SK-N-SH (cell line): ENCODE measurements around the gene PHF3.

Source experiments
- POLR2AphosphoS5 ChIP-seq: IDR thresholded peaks from 2 replicates; pipeline ENCODE4 v1.6.1; 2012; ENCODE audit warnings: low read depth, low read length
- RAD21 ChIP-seq: IDR thresholded peaks from 2 replicates; pipeline ENCODE4 v1.6.1; 2012; ENCODE audit warnings: mild to moderate bottlenecking, low read length
- TAF1 ChIP-seq: IDR thresholded peaks from 2 replicates; pipeline ENCODE4 v1.6.1; 2012; ENCODE audit warnings: low read depth, mild to moderate bottlenecking, low read length, moderate library complexity, borderline replicate concordance
- TF ChIP-seq, protein P1 (sequence below): fragments of 200-600 bp; sonication (generic); IDR thresholded peaks from 2 replicates; pipeline ENCODE4 v1.6.1; 2017; ENCODE audit warnings: antibody characterized with exemption, mild to moderate bottlenecking, moderate library complexity
- TF ChIP-seq, protein P2 (sequence below): IDR thresholded peaks from 2 replicates; pipeline ENCODE4 v1.6.1; 2012; ENCODE audit warnings: mild to moderate bottlenecking, low read depth, low read length, moderate library complexity

DNA sequence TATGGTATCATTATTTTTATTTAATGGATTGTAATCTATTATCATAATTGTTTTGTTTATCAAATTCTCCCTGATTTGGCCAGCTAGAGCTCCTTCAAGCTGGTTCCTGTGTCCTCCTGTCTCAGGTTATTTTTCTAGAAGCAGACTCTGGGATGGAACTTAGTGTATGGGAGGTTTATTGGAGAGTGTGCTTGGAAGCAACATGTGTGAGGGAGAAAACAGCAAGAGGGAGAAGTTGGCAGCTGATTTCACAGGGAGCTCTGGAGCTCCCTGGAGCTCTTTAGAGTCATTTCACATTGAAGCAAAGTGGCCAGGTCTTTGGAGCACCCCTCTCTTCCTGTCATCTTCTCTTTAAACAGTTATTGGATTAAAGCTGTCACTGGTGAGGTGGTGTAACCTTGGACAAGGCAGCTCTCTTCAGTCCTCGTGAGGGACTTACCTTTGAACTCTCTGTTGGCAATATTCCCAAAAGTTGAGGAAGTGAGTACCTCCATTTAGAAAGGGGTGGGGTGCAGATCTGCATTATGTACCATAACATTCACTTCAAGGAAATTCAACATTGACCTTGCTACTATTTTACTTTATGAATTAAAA lies 103.6 kb downstream of the PHF3 start:
- no peak for TF ChIP-seq RAD21
- no peak for TF ChIP-seq POLR2AphosphoS5
- TF ChIP-seq TAF1, result no peak
- TF ChIP-seq, protein P1, sequence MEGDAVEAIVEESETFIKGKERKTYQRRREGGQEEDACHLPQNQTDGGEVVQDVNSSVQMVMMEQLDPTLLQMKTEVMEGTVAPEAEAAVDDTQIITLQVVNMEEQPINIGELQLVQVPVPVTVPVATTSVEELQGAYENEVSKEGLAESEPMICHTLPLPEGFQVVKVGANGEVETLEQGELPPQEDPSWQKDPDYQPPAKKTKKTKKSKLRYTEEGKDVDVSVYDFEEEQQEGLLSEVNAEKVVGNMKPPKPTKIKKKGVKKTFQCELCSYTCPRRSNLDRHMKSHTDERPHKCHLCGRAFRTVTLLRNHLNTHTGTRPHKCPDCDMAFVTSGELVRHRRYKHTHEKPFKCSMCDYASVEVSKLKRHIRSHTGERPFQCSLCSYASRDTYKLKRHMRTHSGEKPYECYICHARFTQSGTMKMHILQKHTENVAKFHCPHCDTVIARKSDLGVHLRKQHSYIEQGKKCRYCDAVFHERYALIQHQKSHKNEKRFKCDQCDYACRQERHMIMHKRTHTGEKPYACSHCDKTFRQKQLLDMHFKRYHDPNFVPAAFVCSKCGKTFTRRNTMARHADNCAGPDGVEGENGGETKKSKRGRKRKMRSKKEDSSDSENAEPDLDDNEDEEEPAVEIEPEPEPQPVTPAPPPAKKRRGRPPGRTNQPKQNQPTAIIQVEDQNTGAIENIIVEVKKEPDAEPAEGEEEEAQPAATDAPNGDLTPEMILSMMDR, result no peak
- TF ChIP-seq, protein P2, sequence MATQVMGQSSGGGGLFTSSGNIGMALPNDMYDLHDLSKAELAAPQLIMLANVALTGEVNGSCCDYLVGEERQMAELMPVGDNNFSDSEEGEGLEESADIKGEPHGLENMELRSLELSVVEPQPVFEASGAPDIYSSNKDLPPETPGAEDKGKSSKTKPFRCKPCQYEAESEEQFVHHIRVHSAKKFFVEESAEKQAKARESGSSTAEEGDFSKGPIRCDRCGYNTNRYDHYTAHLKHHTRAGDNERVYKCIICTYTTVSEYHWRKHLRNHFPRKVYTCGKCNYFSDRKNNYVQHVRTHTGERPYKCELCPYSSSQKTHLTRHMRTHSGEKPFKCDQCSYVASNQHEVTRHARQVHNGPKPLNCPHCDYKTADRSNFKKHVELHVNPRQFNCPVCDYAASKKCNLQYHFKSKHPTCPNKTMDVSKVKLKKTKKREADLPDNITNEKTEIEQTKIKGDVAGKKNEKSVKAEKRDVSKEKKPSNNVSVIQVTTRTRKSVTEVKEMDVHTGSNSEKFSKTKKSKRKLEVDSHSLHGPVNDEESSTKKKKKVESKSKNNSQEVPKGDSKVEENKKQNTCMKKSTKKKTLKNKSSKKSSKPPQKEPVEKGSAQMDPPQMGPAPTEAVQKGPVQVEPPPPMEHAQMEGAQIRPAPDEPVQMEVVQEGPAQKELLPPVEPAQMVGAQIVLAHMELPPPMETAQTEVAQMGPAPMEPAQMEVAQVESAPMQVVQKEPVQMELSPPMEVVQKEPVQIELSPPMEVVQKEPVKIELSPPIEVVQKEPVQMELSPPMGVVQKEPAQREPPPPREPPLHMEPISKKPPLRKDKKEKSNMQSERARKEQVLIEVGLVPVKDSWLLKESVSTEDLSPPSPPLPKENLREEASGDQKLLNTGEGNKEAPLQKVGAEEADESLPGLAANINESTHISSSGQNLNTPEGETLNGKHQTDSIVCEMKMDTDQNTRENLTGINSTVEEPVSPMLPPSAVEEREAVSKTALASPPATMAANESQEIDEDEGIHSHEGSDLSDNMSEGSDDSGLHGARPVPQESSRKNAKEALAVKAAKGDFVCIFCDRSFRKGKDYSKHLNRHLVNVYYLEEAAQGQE, result no peak
